Body of pancreas (tissue), 4 donors: Measurements from ENCODE around the gene MRFAP1L1.

Source experiments
- POLR2A ChIP-seq, 3 donors: fragments of 450-650 bp; IDR thresholded peaks; one replicate each; pipeline ENCODE4 v1.6.1; 2016; ENCODE audit warnings: antibody characterized with exemption in 3 of 3, mild to moderate bottlenecking in 2 of 3
- TF ChIP-seq, protein P1 (sequence below), 7 experiments: fragments of 450-650 bp in 4 of 7; fragments of 200-600 bp in 3 of 7; sonication (generic) in 3 of 7; IDR thresholded peaks; one replicate each; pipeline ENCODE4 v1.5.1; 2016 to 2019; ENCODE audit warnings: antibody characterized with exemption in 7 of 7

GRCh38 chr4:6724421-6725111 is 14.9 kb upstream of the MRFAP1L1 start:
- TF ChIP-seq, protein P1, sequence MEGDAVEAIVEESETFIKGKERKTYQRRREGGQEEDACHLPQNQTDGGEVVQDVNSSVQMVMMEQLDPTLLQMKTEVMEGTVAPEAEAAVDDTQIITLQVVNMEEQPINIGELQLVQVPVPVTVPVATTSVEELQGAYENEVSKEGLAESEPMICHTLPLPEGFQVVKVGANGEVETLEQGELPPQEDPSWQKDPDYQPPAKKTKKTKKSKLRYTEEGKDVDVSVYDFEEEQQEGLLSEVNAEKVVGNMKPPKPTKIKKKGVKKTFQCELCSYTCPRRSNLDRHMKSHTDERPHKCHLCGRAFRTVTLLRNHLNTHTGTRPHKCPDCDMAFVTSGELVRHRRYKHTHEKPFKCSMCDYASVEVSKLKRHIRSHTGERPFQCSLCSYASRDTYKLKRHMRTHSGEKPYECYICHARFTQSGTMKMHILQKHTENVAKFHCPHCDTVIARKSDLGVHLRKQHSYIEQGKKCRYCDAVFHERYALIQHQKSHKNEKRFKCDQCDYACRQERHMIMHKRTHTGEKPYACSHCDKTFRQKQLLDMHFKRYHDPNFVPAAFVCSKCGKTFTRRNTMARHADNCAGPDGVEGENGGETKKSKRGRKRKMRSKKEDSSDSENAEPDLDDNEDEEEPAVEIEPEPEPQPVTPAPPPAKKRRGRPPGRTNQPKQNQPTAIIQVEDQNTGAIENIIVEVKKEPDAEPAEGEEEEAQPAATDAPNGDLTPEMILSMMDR (IDR thresholded peaks at IDR 0.05), result no peak
- no peak for TF ChIP-seq POLR2A (IDR thresholded peaks at IDR 0.05)
